Endodermal cell (in vitro differentiated cells): ENCODE measurements around the gene SVOPL. TPM values are rescaled to one million over a fixed set of nuclear protein-coding genes. Genes with fewer than 3 reads are reported as not detected.

Experiments
- DNase-seq: peaks from one replicate; pipeline ENCODE4 v3.0.0-alpha.2; 2017
- H3K27ac ChIP-seq: 2 replicates; pipeline ENCODE4 v1.5.1; 2013; ENCODE audit warnings: mild to moderate bottlenecking, low read depth, low read length, moderate library complexity
- H3K27me3 ChIP-seq: 2 replicates; pipeline ENCODE4 v1.6.1; 2013; ENCODE audit warnings: mild to moderate bottlenecking, low read length, moderate library complexity; ENCODE audit not compliant: insufficient read depth, control insufficient read depth, poor library complexity, severe bottlenecking
- H3K36me3 ChIP-seq: 2 replicates; pipeline ENCODE4 v1.7.0; 2013; ENCODE audit warnings: mild to moderate bottlenecking, low read length, moderate library complexity; ENCODE audit not compliant: control insufficient read depth, insufficient read depth
- H3K4me1 ChIP-seq: one replicate; pipeline ENCODE4 v1.7.0; 2013; ENCODE audit warnings: low read length; ENCODE audit not compliant: control insufficient read depth, insufficient read depth
- H3K4me3 ChIP-seq: 2 replicates; pipeline ENCODE4 v1.5.1; 2013; ENCODE audit warnings: mild to moderate bottlenecking, low read length, moderate library complexity
- H3K9ac ChIP-seq: 2 replicates; pipeline ENCODE4 v1.6.1; 2013; ENCODE audit warnings: mild to moderate bottlenecking, low read length, moderate library complexity; ENCODE audit not compliant: poor library complexity, severe bottlenecking; ENCODE audit errors: extremely low read depth
- H3K9me3 ChIP-seq: 2 replicates; pipeline ENCODE4 v1.6.1; 2013; ENCODE audit warnings: mild to moderate bottlenecking, low read length, moderate library complexity; ENCODE audit not compliant: control insufficient read depth
- H3K27ac Mint-ChIP-seq: 2 replicates; pipeline ENCODE4 v1.8.0; 2020; ENCODE audit warnings: mixed read lengths
- H3K27me3 Mint-ChIP-seq: 2 replicates; pipeline ENCODE4 v1.8.0; 2021; ENCODE audit warnings: mild to moderate bottlenecking, mixed read lengths; ENCODE audit not compliant: insufficient read depth
- H3K36me3 Mint-ChIP-seq: 2 replicates; pipeline ENCODE4 v1.8.0; 2020; ENCODE audit warnings: low read depth, mixed read lengths
- H3K4me1 Mint-ChIP-seq: 2 replicates; pipeline ENCODE4 v1.8.0; 2020; ENCODE audit warnings: mixed read lengths
- H3K4me3 Mint-ChIP-seq: 2 replicates; pipeline ENCODE4 v1.8.0; 2020; ENCODE audit warnings: mild to moderate bottlenecking, moderate library complexity, mixed read lengths
- H3K9me3 Mint-ChIP-seq: 2 replicates; pipeline ENCODE4 v1.8.0; 2020; ENCODE audit warnings: mild to moderate bottlenecking, mixed read lengths
- WGBS, 2 experiments: methylation state at CpG; one replicate each; pipeline versions ENCODE4 v1.1.5 to v1.1.7; 2013; ENCODE audit warnings: missing lambda C conversion rate in 2 of 2, mixed read lengths in 1 of 2; ENCODE audit not compliant: insufficient coverage in 1 of 2, insufficient read length in 1 of 2; 5-methylcytosine and 5-hydroxymethylcytosine counted together
- total RNA-seq, 2 donors: library from RNA; stranded (reverse); fragmentation: NEBNext Ultra II Directional in 1 of 2; extraction: Animal tissue kit (Norgen Biotek cat#: 25700) in 1 of 2; gene quantifications; 2 replicates in 1 of 2; 3 replicates in 1 of 2; pipeline ENCODE4 v1.2.1, GENCODE V29; 2021
- TF ChIP-seq, protein P1 (sequence below): fragments of 200-600 bp; sonication (generic); conservative IDR thresholded peaks from 2 replicates; pipeline ENCODE4 v1.5.0; 2021; ENCODE audit warnings: antibody characterized with exemption, mild to moderate bottlenecking

The SVOPL gene
- total RNA-seq, 2 donors from 2014 or later: 0.86 to 0.95 TPM

DNA sequence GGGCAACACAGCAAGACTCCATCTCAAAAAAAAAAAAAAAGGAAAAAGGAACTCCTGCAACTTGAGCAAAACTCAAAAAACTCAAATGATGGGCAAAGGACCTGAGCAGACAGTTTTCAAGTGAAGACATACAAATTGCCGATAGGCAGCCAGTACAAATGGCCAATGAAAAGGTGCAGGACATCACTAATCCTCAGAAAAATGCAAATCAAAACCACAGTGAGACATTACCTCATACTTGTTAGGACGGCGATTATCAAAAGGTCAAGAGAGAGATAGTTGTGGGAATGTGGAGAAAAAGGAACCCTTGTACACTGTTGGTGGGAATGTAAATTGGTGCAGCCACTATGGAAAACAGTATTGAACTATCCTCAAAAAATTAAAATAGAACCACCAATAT is 16.8 kb downstream of the SVOPL start:
- no peak overlapping the region for H3K4me3 ChIP-seq
- WGBS, 2 experiments: 92 to 100% methylated on average over 1 to 3 of the region's 3 CpGs
- Mint-ChIP-seq H3K27me3 (no peaks in the 10 kb centered on the region), H3K4me3 (no peak overlapping the region), H3K27ac (no peak overlapping the region), H3K4me1 (no peaks in the 10 kb centered on the region), H3K9me3 (peaks cover 3% of the 10 kb centered on the region), H3K36me3 (no peaks in the 10 kb centered on the region)
- no peaks in the 10 kb centered on the region for H3K36me3 ChIP-seq
- peaks cover 3% of the 10 kb centered on the region for H3K9me3 ChIP-seq
- H3K4me1 ChIP-seq: no peaks in the 10 kb centered on the region
- no peak for DNase-seq
- TF ChIP-seq, protein P1, sequence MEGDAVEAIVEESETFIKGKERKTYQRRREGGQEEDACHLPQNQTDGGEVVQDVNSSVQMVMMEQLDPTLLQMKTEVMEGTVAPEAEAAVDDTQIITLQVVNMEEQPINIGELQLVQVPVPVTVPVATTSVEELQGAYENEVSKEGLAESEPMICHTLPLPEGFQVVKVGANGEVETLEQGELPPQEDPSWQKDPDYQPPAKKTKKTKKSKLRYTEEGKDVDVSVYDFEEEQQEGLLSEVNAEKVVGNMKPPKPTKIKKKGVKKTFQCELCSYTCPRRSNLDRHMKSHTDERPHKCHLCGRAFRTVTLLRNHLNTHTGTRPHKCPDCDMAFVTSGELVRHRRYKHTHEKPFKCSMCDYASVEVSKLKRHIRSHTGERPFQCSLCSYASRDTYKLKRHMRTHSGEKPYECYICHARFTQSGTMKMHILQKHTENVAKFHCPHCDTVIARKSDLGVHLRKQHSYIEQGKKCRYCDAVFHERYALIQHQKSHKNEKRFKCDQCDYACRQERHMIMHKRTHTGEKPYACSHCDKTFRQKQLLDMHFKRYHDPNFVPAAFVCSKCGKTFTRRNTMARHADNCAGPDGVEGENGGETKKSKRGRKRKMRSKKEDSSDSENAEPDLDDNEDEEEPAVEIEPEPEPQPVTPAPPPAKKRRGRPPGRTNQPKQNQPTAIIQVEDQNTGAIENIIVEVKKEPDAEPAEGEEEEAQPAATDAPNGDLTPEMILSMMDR: no peak
- H3K9ac ChIP-seq: no peak overlapping the region
- H3K27me3 ChIP-seq: no peaks in the 10 kb centered on the region
- no peak overlapping the region for H3K27ac ChIP-seq

DNA sequence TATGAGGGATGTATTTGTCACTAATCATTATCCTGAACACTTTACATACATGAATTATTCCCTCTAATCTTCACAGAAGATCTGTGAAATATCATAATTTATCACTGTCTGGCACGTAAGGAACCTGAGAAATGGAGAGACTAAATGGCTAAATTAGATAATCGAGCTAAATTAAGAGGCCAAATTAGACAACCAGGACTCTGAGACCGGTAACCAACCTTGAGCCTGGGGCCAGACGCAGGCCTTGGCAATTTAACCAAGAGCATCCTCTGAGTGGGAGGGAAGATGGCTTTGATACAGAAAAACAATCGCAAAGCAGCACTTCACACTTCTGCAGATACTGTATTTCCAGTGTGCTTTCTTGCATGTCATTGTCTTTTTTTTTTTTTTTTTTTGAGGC is 21.4 kb downstream of the SVOPL start:
- Histone ChIP-seq H3K9ac (no peak overlapping the region), H3K9me3 (peaks cover 26% of the 10 kb centered on the region), H3K27ac (no peak overlapping the region), H3K4me3 (no peak overlapping the region), H3K4me1 (no peaks in the 10 kb centered on the region), H3K36me3 (no peaks in the 10 kb centered on the region), H3K27me3 (no peaks in the 10 kb centered on the region)
- H3K27me3 Mint-ChIP-seq: no peaks in the 10 kb centered on the region
- no peak for DNase-seq
- no peak overlapping the region for H3K27ac Mint-ChIP-seq
- TF ChIP-seq, protein P1: no peak
- peaks cover 36% of the 10 kb centered on the region for H3K9me3 Mint-ChIP-seq
- H3K4me1 Mint-ChIP-seq: no peaks in the 10 kb centered on the region
- 69 to 71% methylated on average over 5 of the region's 5 CpGs for WGBS, 2 experiments
- no peak overlapping the region for H3K4me3 Mint-ChIP-seq
- H3K36me3 Mint-ChIP-seq: peaks cover 9% of the 10 kb centered on the region

DNA sequence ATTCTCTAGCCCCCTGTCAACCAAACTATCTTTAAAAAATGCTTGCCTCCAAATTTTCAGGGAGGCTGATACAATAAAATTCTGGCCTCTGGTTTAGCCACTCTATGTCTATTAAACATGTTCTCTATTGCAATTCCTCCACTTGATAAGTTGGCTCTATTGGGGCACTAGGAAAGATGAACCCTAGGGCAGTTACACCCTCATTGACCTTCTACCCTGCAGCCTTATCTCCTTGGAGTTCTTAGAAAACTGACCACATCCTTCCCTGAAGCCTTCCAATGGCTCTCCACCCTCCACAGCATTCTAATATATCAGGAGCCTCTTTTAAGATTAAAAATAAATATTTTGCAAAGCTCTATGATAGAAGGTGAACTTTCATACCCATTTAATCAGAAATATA is 30.6 kb downstream of the SVOPL start:
- H3K36me3 ChIP-seq: no peaks in the 10 kb centered on the region
- peaks cover 16% of the 10 kb centered on the region for H3K9me3 Mint-ChIP-seq
- H3K27me3 Mint-ChIP-seq: no peaks in the 10 kb centered on the region
- no peak overlapping the region for H3K4me3 ChIP-seq
- no peak for DNase-seq
- H3K9me3 ChIP-seq: peaks cover 10% of the 10 kb centered on the region
- H3K27ac Mint-ChIP-seq: no peak overlapping the region
- H3K4me1 Mint-ChIP-seq: peaks cover 15% of the 10 kb centered on the region
- H3K27ac ChIP-seq: no peak overlapping the region
- H3K4me1 ChIP-seq: peaks cover 4% of the 10 kb centered on the region
- H3K9ac ChIP-seq: no peak overlapping the region
- H3K4me3 Mint-ChIP-seq: no peak overlapping the region
- H3K27me3 ChIP-seq: no peaks in the 10 kb centered on the region
- H3K36me3 Mint-ChIP-seq: no peaks in the 10 kb centered on the region
- TF ChIP-seq, protein P1: no peak
